Karpas-422 (cell line): Measurements from ENCODE around the gene LRRC3. TPM values are rescaled to one million over a fixed set of nuclear protein-coding genes. Genes with fewer than 3 reads are reported as not detected.

Source experiments
- DNase-seq: peaks from one replicate; pipeline ENCODE4 v3.0.0-alpha.2; 2015
- H2AFZ ChIP-seq: fragments of 200-600 bp; sonication (generic); 2 replicates; pipeline ENCODE4 v1.6.1; 2014; ENCODE audit warnings: antibody characterized with exemption, low read length, mixed read lengths
- H3K27ac ChIP-seq: fragments of 200-600 bp; sonication (generic); 2 replicates; pipeline ENCODE4 v1.5.1; 2014; ENCODE audit warnings: mild to moderate bottlenecking, low read length, moderate library complexity
- H3K27me3 ChIP-seq: fragments of 200-600 bp; sonication (generic); 2 replicates; pipeline ENCODE4 v1.6.1; 2014; ENCODE audit warnings: low read length, mixed read lengths
- H3K36me3 ChIP-seq: fragments of 200-600 bp; sonication (generic); 2 replicates; pipeline ENCODE4 v1.6.1; 2014; ENCODE audit warnings: low read length, mixed read lengths; ENCODE audit not compliant: insufficient read depth
- H3K4me1 ChIP-seq: fragments of 200-600 bp; sonication (generic); 2 replicates; pipeline ENCODE4 v1.6.1; 2014; ENCODE audit warnings: mild to moderate bottlenecking, low read length, mixed read lengths
- H3K4me2 ChIP-seq: fragments of 200-600 bp; sonication (generic); 2 replicates; pipeline ENCODE4 v1.6.1; 2014; ENCODE audit warnings: low read length, low read depth, mild to moderate bottlenecking; ENCODE audit not compliant: poor library complexity, severe bottlenecking
- H3K4me3 ChIP-seq: fragments of 200-600 bp; sonication (generic); 2 replicates; pipeline ENCODE4 v1.5.1; 2014; ENCODE audit warnings: mild to moderate bottlenecking, antibody characterized with exemption, low read length, mixed read lengths
- H3K79me2 ChIP-seq: fragments of 200-600 bp; sonication (generic); 2 replicates; pipeline ENCODE4 v1.6.1; 2014; ENCODE audit warnings: mild to moderate bottlenecking, low read length, mixed read lengths
- H3K9ac ChIP-seq: fragments of 200-600 bp; sonication (generic); 2 replicates; pipeline ENCODE4 v1.6.0; 2014; ENCODE audit warnings: low read length
- H3K9me2 ChIP-seq: fragments of 200-600 bp; sonication (generic), shearing (Covaris generic); replicated peaks from 2 replicates; pipeline ENCODE4 v1.6.0; 2014; ENCODE audit warnings: mild to moderate bottlenecking, low read length, moderate library complexity; ENCODE audit not compliant: insufficient read depth
- H3K9me3 ChIP-seq: fragments of 300-700, 200-600 bp; sonication (generic); 2 replicates; pipeline ENCODE4 v1.6.1; 2014; ENCODE audit warnings: low read length, mixed read lengths
- H4K20me1 ChIP-seq: fragments of 200-600 bp; sonication (generic); 2 replicates; pipeline ENCODE4 v1.6.1; 2014; ENCODE audit warnings: mild to moderate bottlenecking, antibody characterized with exemption, low read length, low read depth; ENCODE audit not compliant: insufficient read depth
- total RNA-seq: library from RNA; depleted of rRNA; stranded (reverse); fragments of >200 nt; shearing (Covaris generic); gene quantifications from 2 replicates; pipeline ENCODE4 v1.2.3, GENCODE V29; 2014; ENCODE audit warnings: low replicate concordance

LRRC3 gene
- total RNA-seq, 1 experiment from 2014 or later: not detected

GRCh38 chr21:44462834-44463200, 7.5 kb downstream of the LRRC3 start:
- no peaks in the 10 kb centered on the region for H4K20me1 ChIP-seq
- no peaks in the 10 kb centered on the region for H3K79me2 ChIP-seq
- H3K4me2 ChIP-seq: no peak overlapping the region
- H3K4me3 ChIP-seq: no peak overlapping the region
- H3K9me3 ChIP-seq: no peaks in the 10 kb centered on the region
- H3K36me3 ChIP-seq: no peaks in the 10 kb centered on the region
- no peak overlapping the region for H3K27ac ChIP-seq
- H2AFZ ChIP-seq: no peak overlapping the region
- no peak for DNase-seq
- no peaks in the 10 kb centered on the region for H3K4me1 ChIP-seq
- H3K9me2 ChIP-seq: no peaks in the 10 kb centered on the region
- no peaks in the 10 kb centered on the region for H3K27me3 ChIP-seq
- H3K9ac ChIP-seq: no peak overlapping the region

GRCh38 chr21:44463724-44464123, 8.4 kb downstream of the LRRC3 start:
- no peak overlapping the region for H3K9ac ChIP-seq
- no peak overlapping the region for H2AFZ ChIP-seq
- H3K4me3 ChIP-seq: no peak overlapping the region
- H3K9me3 ChIP-seq: no peaks in the 10 kb centered on the region
- no peaks in the 10 kb centered on the region for H3K27me3 ChIP-seq
- H4K20me1 ChIP-seq: no peaks in the 10 kb centered on the region
- no peaks in the 10 kb centered on the region for H3K36me3 ChIP-seq
- DNase-seq: no peak
- no peak overlapping the region for H3K27ac ChIP-seq
- H3K9me2 ChIP-seq: no peaks in the 10 kb centered on the region
- H3K79me2 ChIP-seq: no peaks in the 10 kb centered on the region
- H3K4me2 ChIP-seq: no peak overlapping the region
- no peaks in the 10 kb centered on the region for H3K4me1 ChIP-seq

DNA sequence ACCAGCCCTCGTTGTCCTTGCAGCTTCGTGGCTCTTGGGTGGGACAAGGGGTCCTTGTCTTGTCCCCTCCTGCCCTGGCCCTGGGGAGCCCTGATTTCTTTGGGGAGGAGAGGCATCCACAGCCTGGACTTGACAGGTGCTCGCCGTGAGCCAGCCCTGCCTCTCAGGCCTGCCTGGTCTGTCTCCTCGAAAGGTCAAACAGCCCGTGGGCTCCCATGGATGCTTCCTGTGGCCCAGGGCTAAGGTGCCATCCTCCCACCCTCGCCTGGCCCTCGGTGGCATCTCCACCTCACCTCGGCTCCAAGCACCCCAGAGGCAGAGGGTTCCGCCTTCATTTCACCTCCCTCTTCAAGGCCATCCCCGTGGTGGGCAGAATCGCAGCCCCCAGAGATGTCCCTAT, 9.0 kb downstream of the LRRC3 start:
- no peak overlapping the region for H3K4me3 ChIP-seq
- H3K27me3 ChIP-seq: no peaks in the 10 kb centered on the region
- H3K79me2 ChIP-seq: no peaks in the 10 kb centered on the region
- H3K27ac ChIP-seq: no peak overlapping the region
- H3K9ac ChIP-seq: no peak overlapping the region
- no peak for DNase-seq
- no peaks in the 10 kb centered on the region for H3K36me3 ChIP-seq
- H3K9me2 ChIP-seq: no peaks in the 10 kb centered on the region
- no peaks in the 10 kb centered on the region for H3K9me3 ChIP-seq
- H2AFZ ChIP-seq: no peak overlapping the region
- no peaks in the 10 kb centered on the region for H4K20me1 ChIP-seq
- H3K4me2 ChIP-seq: no peak overlapping the region
- no peaks in the 10 kb centered on the region for H3K4me1 ChIP-seq

GRCh38 chr21:44466351-44466954, 11.1 kb downstream of the LRRC3 start:
- no peak overlapping the region for H2AFZ ChIP-seq
- H3K27ac ChIP-seq: no peak overlapping the region
- DNase-seq: no peak
- H3K4me3 ChIP-seq: no peak overlapping the region
- H3K9me2 ChIP-seq: no peaks in the 10 kb centered on the region
- no peaks in the 10 kb centered on the region for H4K20me1 ChIP-seq
- no peaks in the 10 kb centered on the region for H3K79me2 ChIP-seq
- H3K4me1 ChIP-seq: no peaks in the 10 kb centered on the region
- no peaks in the 10 kb centered on the region for H3K36me3 ChIP-seq
- no peak overlapping the region for H3K4me2 ChIP-seq
- H3K9me3 ChIP-seq: no peaks in the 10 kb centered on the region
- H3K27me3 ChIP-seq: no peaks in the 10 kb centered on the region
- no peak overlapping the region for H3K9ac ChIP-seq

GRCh38 chr21:44466996-44467858, 11.9 kb downstream of the LRRC3 start:
- no peak for DNase-seq
- Histone ChIP-seq H2AFZ (no peak overlapping the region), H3K27me3 (no peaks in the 10 kb centered on the region), H3K36me3 (no peaks in the 10 kb centered on the region), H3K9me3 (no peaks in the 10 kb centered on the region), H3K79me2 (no peaks in the 10 kb centered on the region), H3K9ac (no peak overlapping the region), H3K27ac (no peak overlapping the region), H3K4me3 (no peak overlapping the region), H4K20me1 (no peaks in the 10 kb centered on the region), H3K4me1 (no peaks in the 10 kb centered on the region), H3K9me2 (no peaks in the 10 kb centered on the region), H3K4me2 (no peak overlapping the region)

DNA sequence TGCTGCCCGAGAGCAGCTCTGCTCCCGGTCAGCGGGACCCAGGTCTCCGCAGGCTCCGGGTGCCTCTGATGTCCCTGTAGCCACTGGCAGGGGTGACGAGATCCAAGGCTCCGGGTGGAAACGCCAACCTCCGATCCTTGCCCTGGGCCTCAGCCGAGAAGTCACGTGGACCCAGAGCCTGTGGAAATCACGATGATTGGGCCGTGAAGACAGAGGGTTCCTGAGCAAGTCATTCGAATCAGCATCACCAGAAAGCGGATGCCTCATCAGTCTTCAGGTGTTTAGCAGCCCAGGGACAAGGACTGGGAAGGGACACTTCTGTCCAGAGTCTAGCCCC, 12.5 kb downstream of the LRRC3 start:
- H3K36me3 ChIP-seq: no peaks in the 10 kb centered on the region
- H3K27me3 ChIP-seq: no peaks in the 10 kb centered on the region
- H3K4me2 ChIP-seq: no peak overlapping the region
- H3K4me3 ChIP-seq: no peak overlapping the region
- H3K79me2 ChIP-seq: no peaks in the 10 kb centered on the region
- no peaks in the 10 kb centered on the region for H3K4me1 ChIP-seq
- H3K9me2 ChIP-seq: no peaks in the 10 kb centered on the region
- no peaks in the 10 kb centered on the region for H3K9me3 ChIP-seq
- no peak overlapping the region for H3K9ac ChIP-seq
- H3K27ac ChIP-seq: no peak overlapping the region
- no peaks in the 10 kb centered on the region for H4K20me1 ChIP-seq
- H2AFZ ChIP-seq: no peak overlapping the region
- no peak for DNase-seq

DNA sequence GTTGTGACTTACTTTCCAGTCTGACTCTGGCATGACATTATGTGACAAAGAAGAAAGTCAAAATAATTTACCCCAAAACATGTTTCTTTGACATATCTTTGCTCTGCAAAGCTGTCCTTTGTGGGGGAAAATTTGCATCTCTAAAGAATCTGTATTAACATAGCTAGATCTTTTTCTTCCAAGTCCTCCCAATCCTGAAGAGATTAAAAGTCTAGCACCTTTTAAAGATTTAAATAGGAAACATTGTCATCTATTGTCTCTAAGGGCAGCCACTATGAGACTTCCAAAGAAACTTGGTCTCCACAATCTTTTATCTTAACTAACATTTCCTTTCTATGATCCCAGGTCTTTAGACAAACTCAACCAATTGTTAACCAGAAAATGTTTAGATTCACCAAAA, 16.0 kb downstream of the LRRC3 start:
- H3K9me2 ChIP-seq: no peaks in the 10 kb centered on the region
- H3K4me2 ChIP-seq: no peak overlapping the region
- H2AFZ ChIP-seq: no peak overlapping the region
- H4K20me1 ChIP-seq: no peaks in the 10 kb centered on the region
- H3K27ac ChIP-seq: no peak overlapping the region
- no peaks in the 10 kb centered on the region for H3K9me3 ChIP-seq
- H3K9ac ChIP-seq: no peak overlapping the region
- no peaks in the 10 kb centered on the region for H3K27me3 ChIP-seq
- no peak overlapping the region for H3K4me3 ChIP-seq
- no peaks in the 10 kb centered on the region for H3K4me1 ChIP-seq
- no peaks in the 10 kb centered on the region for H3K36me3 ChIP-seq
- DNase-seq: no peak
- no peaks in the 10 kb centered on the region for H3K79me2 ChIP-seq

GRCh38 chr21:44471996-44472395, 16.7 kb downstream of the LRRC3 start:
- Histone ChIP-seq H3K4me2 (no peak overlapping the region), H3K79me2 (no peaks in the 10 kb centered on the region), H3K9me2 (no peaks in the 10 kb centered on the region), H3K27me3 (no peaks in the 10 kb centered on the region), H3K4me1 (no peaks in the 10 kb centered on the region), H4K20me1 (no peaks in the 10 kb centered on the region), H3K9me3 (no peaks in the 10 kb centered on the region), H3K27ac (no peak overlapping the region), H3K9ac (no peak overlapping the region), H3K36me3 (no peaks in the 10 kb centered on the region), H2AFZ (no peak overlapping the region), H3K4me3 (no peak overlapping the region)
- no peak for DNase-seq
